Liver (tissue), 9 donors: ENCODE data around the gene CWC25. TPM values are rescaled to one million over a fixed set of nuclear protein-coding genes. Genes with fewer than 3 reads are reported as not detected.

Experiments used
- DNase-seq: peaks from one replicate; pipeline ENCODE4 v3.0.0-alpha.2; 2017; ENCODE audit warnings: low spot score
- H3K27ac ChIP-seq, 2 donors: one replicate each; pipeline ENCODE4 v1.7.0; 2013; ENCODE audit warnings: inconsistent platforms in 2 of 2, low read length in 2 of 2, control low read depth in 1 of 2, low read depth in 1 of 2, mild to moderate bottlenecking in 1 of 2
- H3K27me3 ChIP-seq, 4 donors: one replicate each; pipeline versions ENCODE4 v1.6.1 to v1.7.0; 2013; ENCODE audit warnings: low read length in 3 of 4, inconsistent platforms in 1 of 4, mild to moderate bottlenecking in 1 of 4, moderate library complexity in 1 of 4; ENCODE audit not compliant: control insufficient read depth in 4 of 4, insufficient read depth in 4 of 4
- H3K36me3 ChIP-seq, 4 donors: one replicate each; pipeline versions ENCODE4 v1.6.1 to v1.7.0; 2013; ENCODE audit warnings: low read length in 3 of 4, mild to moderate bottlenecking in 3 of 4, low read depth in 1 of 4, moderate library complexity in 1 of 4; ENCODE audit not compliant: control insufficient read depth in 4 of 4, insufficient read depth in 3 of 4
- H3K4me1 ChIP-seq, 4 donors: one replicate each; pipeline versions ENCODE4 v1.6.1 to v1.7.0; 2013; ENCODE audit warnings: low read length in 3 of 4, mild to moderate bottlenecking in 3 of 4, moderate library complexity in 1 of 4; ENCODE audit not compliant: control insufficient read depth in 4 of 4, insufficient read depth in 4 of 4
- H3K4me3 ChIP-seq, 3 donors: one replicate each; pipeline versions ENCODE4 v1.6.1 to v1.7.0; 2013; ENCODE audit warnings: low read length in 3 of 3, control low read depth in 1 of 3, low read depth in 1 of 3, mild to moderate bottlenecking in 1 of 3
- H3K9ac ChIP-seq, 2 donors: one replicate each; pipeline ENCODE4 v1.7.0; 2013; ENCODE audit warnings: low read length in 2 of 2, mild to moderate bottlenecking in 2 of 2, moderate library complexity in 2 of 2, control low read depth in 1 of 2, low read depth in 1 of 2
- H3K9me3 ChIP-seq, 4 donors: one replicate each; pipeline versions ENCODE4 v1.6.1 to v1.7.0; 2013; ENCODE audit warnings: low read length in 3 of 4; ENCODE audit not compliant: control insufficient read depth in 4 of 4
- ATF3 ChIP-seq: IDR thresholded peaks from 2 replicates; pipeline ENCODE4 v1.6.1; 2016; ENCODE audit warnings: antibody characterized with exemption
- CTCF ChIP-seq: fragments of 150-350 bp; IDR thresholded peaks from 2 replicates; pipeline ENCODE4 v1.5.1; 2017; ENCODE audit warnings: improper control_type of control experiment, low read depth, low read length; ENCODE audit not compliant: missing input control
- EGR1 ChIP-seq, 2 donors: IDR thresholded peaks; 2 replicates each; pipeline ENCODE4 v1.6.1; 2016 to 2018; ENCODE audit warnings: antibody characterized with exemption in 2 of 2, low read depth in 2 of 2
- FOXA1 ChIP-seq: IDR thresholded peaks from 2 replicates; pipeline ENCODE4 v1.6.1; 2016; ENCODE audit warnings: antibody characterized with exemption
- FOXA2 ChIP-seq: IDR thresholded peaks from 2 replicates; pipeline ENCODE4 v1.6.1; 2016; ENCODE audit warnings: antibody characterized with exemption
- GABPA ChIP-seq, 2 donors: IDR thresholded peaks in 1 of 2; conservative IDR thresholded peaks in 1 of 2; 2 replicates each; pipeline ENCODE4 v1.6.1; 2016; ENCODE audit warnings: antibody characterized with exemption in 2 of 2, mild to moderate bottlenecking in 1 of 2, moderate library complexity in 1 of 2
- HNF4A ChIP-seq, 2 donors: conservative IDR thresholded peaks; 2 replicates each; pipeline ENCODE4 v1.6.1; 2016; ENCODE audit warnings: antibody characterized with exemption in 2 of 2, mild to moderate bottlenecking in 2 of 2
- HNF4G ChIP-seq: IDR thresholded peaks from 2 replicates; pipeline ENCODE4 v1.6.1; 2016; ENCODE audit warnings: antibody characterized with exemption
- JUND ChIP-seq, 2 donors: IDR thresholded peaks; 2 replicates each; pipeline ENCODE4 v1.6.1; 2016; ENCODE audit warnings: antibody characterized with exemption in 2 of 2
- MAX ChIP-seq: IDR thresholded peaks from 2 replicates; pipeline ENCODE4 v1.6.1; 2016; ENCODE audit warnings: antibody characterized with exemption
- NR2F2 ChIP-seq: IDR thresholded peaks from 2 replicates; pipeline ENCODE4 v1.6.1; 2016; ENCODE audit warnings: antibody characterized with exemption
- RAD21 ChIP-seq, 2 donors: IDR thresholded peaks; 2 replicates each; pipeline ENCODE4 v1.6.1; 2016; ENCODE audit warnings: antibody characterized with exemption in 2 of 2, mild to moderate bottlenecking in 2 of 2
- REST ChIP-seq: IDR thresholded peaks from 2 replicates; pipeline ENCODE4 v1.6.1; 2016; ENCODE audit warnings: antibody characterized with exemption, mild to moderate bottlenecking
- RXRA ChIP-seq, 2 donors: IDR thresholded peaks; 2 replicates each; pipeline ENCODE4 v1.6.1; 2017 to 2018; ENCODE audit warnings: antibody characterized with exemption in 2 of 2, mild to moderate bottlenecking in 1 of 2
- SP1 ChIP-seq: IDR thresholded peaks from 2 replicates; pipeline ENCODE4 v1.6.1; 2018; ENCODE audit warnings: antibody characterized with exemption, mild to moderate bottlenecking
- TAF1 ChIP-seq: conservative IDR thresholded peaks from 2 replicates; pipeline ENCODE4 v1.6.1; 2016; ENCODE audit warnings: antibody characterized with exemption, mild to moderate bottlenecking
- YY1 ChIP-seq: IDR thresholded peaks from 2 replicates; pipeline ENCODE4 v1.6.1; 2016; ENCODE audit warnings: antibody characterized with exemption, mild to moderate bottlenecking
- ZBTB33 ChIP-seq: IDR thresholded peaks from 2 replicates; pipeline ENCODE4 v1.6.1; 2016; ENCODE audit warnings: antibody characterized with exemption
- WGBS: extraction: QIAGEN DNeasy Blood & Tissue Kit; methylation state at CpG from one replicate; pipeline ENCODE4 v1.1.7; 2013; 5-methylcytosine and 5-hydroxymethylcytosine counted together
- polyA plus RNA-seq, 2 donors: library from polyadenylated mRNA; stranded (reverse) in 1 of 2; unstranded in 1 of 2; fragments of 200-250 nt in 1 of 2; fragments of >200 nt in 1 of 2; fragmentation: Nextera tagmentation in 1 of 2; extraction: Ambion mirVana in 1 of 2; gene quantifications; one replicate each; pipeline versions ENCODE4 v1.2.1 to v1.2.3, GENCODE V29; 2013 to 2015
- total RNA-seq, 2 donors: library from RNA; depleted of rRNA; stranded (reverse); fragments of >200 nt; gene quantifications; one replicate each; pipeline ENCODE4 v1.2.3, GENCODE V29; 2014
- donor health status: healthy.
- donor health status: healthy.
- donor health status: healthy.
- donor health status: healthy.
- donor health status: healthy.

Gene CWC25
- total and polyA plus RNA-seq, 4 donors = 5.7 to 10.0 (median 7.4) TPM

- Histone ChIP-seq H3K36me3 (peaks cover 9 to 44% (median 28%) of the 10 kb centered on the region in 4 donors), H3K4me1 (no peaks in the 10 kb centered on the region), H3K27ac (no peak overlapping the region), H3K4me3 (no peak overlapping the region), H3K9me3 (no peaks in the 10 kb centered on the region), H3K9ac (no peak overlapping the region), H3K27me3 (no peaks in the 10 kb centered on the region)
- TF ChIP-seq RXRA (IDR thresholded peaks at IDR 0.05) = no peak
- no peak for TF ChIP-seq HNF4G
- no peak for TF ChIP-seq TAF1
- TF ChIP-seq REST = no peak
- no peak for TF ChIP-seq FOXA1
- no peak for TF ChIP-seq YY1
- no peak for TF ChIP-seq NR2F2
- TF ChIP-seq JUND (IDR thresholded peaks at IDR 0.05) = no peak
- TF ChIP-seq GABPA (IDR thresholded peaks at IDR 0.05 in 1 of 2, conservative IDR thresholded peaks at IDR 0.05 in 1 of 2) = no peak
- TF ChIP-seq HNF4A (conservative IDR thresholded peaks at IDR 0.05) = no peak
- TF ChIP-seq CTCF = no peak
- TF ChIP-seq MAX = no peak
- no peak for TF ChIP-seq FOXA2
- no peak for TF ChIP-seq SP1
- TF ChIP-seq ATF3 = no peak
- TF ChIP-seq EGR1 (IDR thresholded peaks at IDR 0.05; ENCODE audit: low read depth in 2 of 2) = no peak
- no peak for TF ChIP-seq RAD21 (IDR thresholded peaks at IDR 0.05)
- TF ChIP-seq ZBTB33 = no peak
- WGBS = 87% methylated on average over 6 of the region's 6 CpGs
- no peak for DNase-seq
Measured at GRCh38 chr17:38786372-38786771, 38.7 kb downstream of the CWC25 start.

- DNase-seq = no peak
- no peak overlapping the region for H3K9ac ChIP-seq
- no peak overlapping the region for H3K27ac ChIP-seq
- no peaks in the 10 kb centered on the region for H3K9me3 ChIP-seq
- H3K36me3 ChIP-seq = peaks cover 17 to 75% (median 53%) of the 10 kb centered on the region in 4 donors
- TF ChIP-seq JUND (IDR thresholded peaks at IDR 0.05) (no peak), FOXA1 (no peak), RXRA (IDR thresholded peaks at IDR 0.05) (no peak), FOXA2 (no peak), GABPA (IDR thresholded peaks at IDR 0.05 in 1 of 2, conservative IDR thresholded peaks at IDR 0.05 in 1 of 2) (no peak), SP1 (no peak), TAF1 (no peak), MAX (no peak), YY1 (no peak), EGR1 (IDR thresholded peaks at IDR 0.05; ENCODE audit: low read depth in 2 of 2) (no peak), HNF4A (conservative IDR thresholded peaks at IDR 0.05) (no peak), NR2F2 (no peak), HNF4G (no peak)
- no peaks in the 10 kb centered on the region for H3K4me1 ChIP-seq
- no peak overlapping the region for H3K4me3 ChIP-seq
- WGBS = 96% methylated on average over 3 of the region's 3 CpGs
- H3K27me3 ChIP-seq = no peaks in the 10 kb centered on the region
Measured at GRCh38 chr17:38783227-38783626, 41.9 kb downstream of the CWC25 start.
